ENCODE measurements around the gene DAGLA.
A peak's percentile ranks its signal among the peaks of the same experiment; 100 is the strongest.

Gene DAGLA

DNA sequence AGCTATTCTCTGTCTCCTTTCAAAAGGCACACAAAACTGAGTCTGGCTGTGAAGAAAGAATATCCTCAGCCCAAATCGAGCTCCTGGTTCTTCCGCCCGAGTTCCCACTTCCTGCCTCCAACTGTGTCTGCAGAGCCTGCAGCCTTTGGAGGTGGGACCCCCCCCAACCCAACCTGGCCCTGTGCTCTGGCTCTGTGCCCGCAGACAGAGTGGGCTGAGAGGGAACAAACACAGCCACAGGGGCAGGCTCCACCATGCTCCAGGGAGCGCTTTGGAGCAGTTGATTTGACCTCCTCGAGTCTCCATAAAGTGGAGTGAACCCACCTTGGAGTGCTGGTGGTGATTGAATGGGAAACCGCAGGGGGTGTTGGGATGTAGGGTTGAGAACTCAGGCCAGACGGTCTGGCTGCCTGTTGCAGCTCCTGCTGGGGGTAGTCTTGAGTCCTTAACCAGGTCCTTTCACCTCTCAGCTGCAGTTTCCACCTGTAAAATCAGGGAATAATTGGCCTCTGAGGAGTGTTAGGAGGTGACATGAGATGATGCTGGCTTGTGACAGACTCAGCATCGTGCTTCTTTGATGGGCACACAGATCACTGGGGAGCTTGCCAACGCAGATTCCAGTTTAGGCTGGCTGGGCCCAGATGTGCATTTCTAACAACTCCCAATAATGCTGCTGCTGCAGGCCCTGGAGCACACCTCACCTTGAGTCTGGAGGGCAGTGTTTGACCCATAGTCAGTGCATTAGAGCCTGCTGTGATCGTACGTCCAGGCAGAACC is 11.4 kb downstream of the DAGLA start:
- Histone ChIP-seq H3K79me1 (ENCODE audit: low read depth, low read length) (no peaks in the 10 kb centered on the region), H3K4ac (ENCODE audit: low read length) (no peak overlapping the region), H4K91ac (ENCODE audit: low read depth, low read length, poor library complexity) (no peak overlapping the region), H3K4me1 (ENCODE audit: control insufficient read depth in 2 of 2, insufficient read depth in 1 of 2, low read depth in 1 of 2, low read length in 2 of 2) (peaks cover 31 to 39% of the 10 kb centered on the region in 2 donors), H3K14ac (ENCODE audit: low read length) (no peak overlapping the region), H2BK5ac (ENCODE audit: low read length) (no peak overlapping the region), H3K27me3 (ENCODE audit: control insufficient read depth in 3 of 3, insufficient read depth in 3 of 3, low read depth in 1 of 3, low read length in 3 of 3) (no peaks in the 10 kb centered on the region), H3K27ac (replicated peaks; ENCODE audit: low read length) (no peak overlapping the region), H2AK5ac (ENCODE audit: low read depth, low read length) (peak overlapping the region; percentile 41), H2BK120ac (ENCODE audit: low read depth, low read length) (no peak overlapping the region), H3K18ac (ENCODE audit: low read length) (peak overlapping the region; percentile 54), H3K4me3 (ENCODE audit: low read length in 2 of 2) (no peak overlapping the region), H3K36me3 (replicated peaks in 1 of 2; ENCODE audit: control insufficient read depth in 2 of 2, insufficient read depth in 2 of 2, low read length in 2 of 2) (no peaks in the 10 kb centered on the region), H3K9ac (ENCODE audit: low read depth, low read length, poor library complexity) (peak overlapping the region; percentile 33), H3K4me2 (ENCODE audit: insufficient read depth, low read length, poor library complexity, severe bottlenecking) (no peak overlapping the region), H2BK12ac (ENCODE audit: low read length) (no peak overlapping the region), H3K9me3 (replicated peaks in 1 of 2; ENCODE audit: control insufficient read depth in 2 of 2, insufficient read depth in 1 of 2, low read depth in 1 of 2, low read length in 2 of 2) (no peaks in the 10 kb centered on the region), H2AFZ (ENCODE audit: low read length) (peak overlapping the region; percentile 72), H4K8ac (ENCODE audit: low read depth, low read length) (no peak overlapping the region), H2BK15ac (ENCODE audit: low read length) (no peak overlapping the region), H3K23ac (ENCODE audit: low read depth, low read length, poor library complexity) (peak overlapping the region; percentile 82)
- no peak for DNase-seq (ENCODE audit: low spot score)
- no CpG with 5 or more reads among the region's 12 CpGs for WGBS, 2 donors (ENCODE audit: extremely low coverage in 2 of 2, insufficient read length in 2 of 2, insufficient replicate concordance in 1 of 2)

- H2BK5ac ChIP-seq (ENCODE audit: low read length), result no peak overlapping the region
- peak overlapping the region; percentile 9 for H2BK120ac ChIP-seq (ENCODE audit: low read depth, low read length)
- H3K14ac ChIP-seq (ENCODE audit: low read length), result peak overlapping the region; percentile 67
- no peak overlapping the region for H4K91ac ChIP-seq (ENCODE audit: low read depth, low read length, poor library complexity)
- H2AK5ac ChIP-seq (ENCODE audit: low read depth, low read length), result no peak overlapping the region
- H3K9me3 ChIP-seq (replicated peaks in 1 of 2; ENCODE audit: control insufficient read depth in 2 of 2, insufficient read depth in 1 of 2, low read depth in 1 of 2, low read length in 2 of 2), result no peaks in the 10 kb centered on the region
- no peak for DNase-seq (ENCODE audit: low spot score)
- H3K9ac ChIP-seq (ENCODE audit: low read depth, low read length, poor library complexity), result no peak overlapping the region
- no peaks in the 10 kb centered on the region for H3K79me1 ChIP-seq (ENCODE audit: low read depth, low read length)
- no peak overlapping the region for H3K4me2 ChIP-seq (ENCODE audit: insufficient read depth, low read length, poor library complexity, severe bottlenecking)
- H3K4me3 ChIP-seq (ENCODE audit: low read length in 2 of 2), result no peak overlapping the region
- H2BK15ac ChIP-seq (ENCODE audit: low read length), result no peak overlapping the region
- H3K36me3 ChIP-seq (replicated peaks in 1 of 2; ENCODE audit: control insufficient read depth in 2 of 2, insufficient read depth in 2 of 2, low read length in 2 of 2), result no peaks in the 10 kb centered on the region
- no peak overlapping the region for H3K4ac ChIP-seq (ENCODE audit: low read length)
- peaks cover 27 to 37% of the 10 kb centered on the region in 2 donors for H3K4me1 ChIP-seq (ENCODE audit: control insufficient read depth in 2 of 2, insufficient read depth in 1 of 2, low read depth in 1 of 2, low read length in 2 of 2)
- no peak overlapping the region for H4K8ac ChIP-seq (ENCODE audit: low read depth, low read length)
- no peak overlapping the region for H3K27ac ChIP-seq (replicated peaks; ENCODE audit: low read length)
- peak overlapping the region; percentile 37 for H2AFZ ChIP-seq (ENCODE audit: low read length)
- no peaks in the 10 kb centered on the region for H3K27me3 ChIP-seq (ENCODE audit: control insufficient read depth in 3 of 3, insufficient read depth in 3 of 3, low read depth in 1 of 3, low read length in 3 of 3)
- peak overlapping the region; percentile 49 for H3K18ac ChIP-seq (ENCODE audit: low read length)
- no CpG with 5 or more reads among the region's 11 CpGs for WGBS, 2 donors (ENCODE audit: extremely low coverage in 2 of 2, insufficient read length in 2 of 2, insufficient replicate concordance in 1 of 2)
- peak overlapping the region; percentile 61 for H3K23ac ChIP-seq (ENCODE audit: low read depth, low read length, poor library complexity)
- no peak overlapping the region for H2BK12ac ChIP-seq (ENCODE audit: low read length)
Observed at GRCh38 chr11:61693922-61694601, 13.9 kb downstream of the DAGLA start.

- H3K27ac ChIP-seq (replicated peaks; ENCODE audit: low read length), result no peak overlapping the region
- H2BK5ac ChIP-seq (ENCODE audit: low read length), result no peak overlapping the region
Observed at GRCh38 chr11:61694602-61694939, 14.4 kb downstream of the DAGLA start.

DNA sequence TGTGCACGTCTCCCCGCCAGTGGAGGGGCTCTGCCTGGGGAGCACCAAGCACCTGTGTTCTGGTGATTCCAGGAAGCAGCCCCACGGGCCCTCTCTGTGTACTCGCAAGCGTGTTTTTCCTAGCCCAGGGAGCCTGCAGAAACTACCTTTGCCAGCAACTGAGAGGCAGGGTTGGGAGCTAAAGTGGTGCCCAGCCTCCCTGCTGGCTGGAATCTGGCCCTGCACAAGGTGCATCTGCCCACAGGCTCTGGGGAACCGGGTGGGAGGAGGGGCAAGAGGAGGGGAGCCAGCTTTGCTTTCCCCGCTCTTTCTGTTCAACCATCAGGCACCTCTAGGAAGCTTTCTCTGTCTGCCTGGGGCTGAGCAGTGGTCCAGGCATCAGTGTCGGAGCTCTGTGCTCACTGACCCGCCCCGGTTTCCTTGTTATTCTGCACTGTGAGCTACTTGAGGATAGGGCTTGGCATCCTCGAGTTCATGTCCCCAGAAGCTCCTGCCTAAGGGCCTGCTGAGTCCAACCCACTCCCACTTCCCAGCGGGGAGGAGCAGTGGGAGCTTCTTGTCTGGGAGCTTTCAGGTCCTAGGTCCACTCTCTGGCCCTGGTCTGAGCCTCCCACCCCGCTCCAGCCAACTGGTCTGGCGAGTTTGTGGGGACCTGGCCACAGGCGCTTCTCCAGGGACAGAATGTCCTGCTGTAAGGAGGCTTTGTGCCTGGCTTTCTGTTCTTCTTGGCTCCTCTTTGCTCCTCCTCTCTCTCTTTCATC is 14.9 kb downstream of the DAGLA start:
- H2BK15ac ChIP-seq (ENCODE audit: low read length), result no peak overlapping the region
- H2AFZ ChIP-seq (ENCODE audit: low read length), result peak overlapping the region; percentile 37
- peaks cover 27 to 37% of the 10 kb centered on the region in 2 donors for H3K4me1 ChIP-seq (ENCODE audit: control insufficient read depth in 2 of 2, insufficient read depth in 1 of 2, low read depth in 1 of 2, low read length in 2 of 2)
- H2BK5ac ChIP-seq (ENCODE audit: low read length), result no peak overlapping the region
- no peak overlapping the region for H3K4ac ChIP-seq (ENCODE audit: low read length)
- H4K8ac ChIP-seq (ENCODE audit: low read depth, low read length), result no peak overlapping the region
- no peak overlapping the region for H2BK120ac ChIP-seq (ENCODE audit: low read depth, low read length)
- no peak overlapping the region for H3K9ac ChIP-seq (ENCODE audit: low read depth, low read length, poor library complexity)
- no peaks in the 10 kb centered on the region for H3K27me3 ChIP-seq (ENCODE audit: control insufficient read depth in 3 of 3, insufficient read depth in 3 of 3, low read depth in 1 of 3, low read length in 3 of 3)
- no peaks in the 10 kb centered on the region for H3K79me1 ChIP-seq (ENCODE audit: low read depth, low read length)
- no peaks in the 10 kb centered on the region for H3K9me3 ChIP-seq (replicated peaks in 1 of 2; ENCODE audit: control insufficient read depth in 2 of 2, insufficient read depth in 1 of 2, low read depth in 1 of 2, low read length in 2 of 2)
- no peak overlapping the region for H3K27ac ChIP-seq (replicated peaks; ENCODE audit: low read length)
- no peak overlapping the region for H3K14ac ChIP-seq (ENCODE audit: low read length)
- WGBS, 2 donors (ENCODE audit: extremely low coverage in 2 of 2, insufficient read length in 2 of 2, insufficient replicate concordance in 1 of 2), result no CpG with 5 or more reads among the region's 15 CpGs
- no peak overlapping the region for H2AK5ac ChIP-seq (ENCODE audit: low read depth, low read length)
- H3K36me3 ChIP-seq (replicated peaks in 1 of 2; ENCODE audit: control insufficient read depth in 2 of 2, insufficient read depth in 2 of 2, low read length in 2 of 2), result no peaks in the 10 kb centered on the region
- DNase-seq (ENCODE audit: low spot score), result no peak
- peak overlapping the region; percentile 32 for H3K18ac ChIP-seq (ENCODE audit: low read length)
- H3K23ac ChIP-seq (ENCODE audit: low read depth, low read length, poor library complexity), result no peak overlapping the region
- no peak overlapping the region for H4K91ac ChIP-seq (ENCODE audit: low read depth, low read length, poor library complexity)
- no peak overlapping the region for H3K4me3 ChIP-seq (ENCODE audit: low read length in 2 of 2)
- no peak overlapping the region for H3K4me2 ChIP-seq (ENCODE audit: insufficient read depth, low read length, poor library complexity, severe bottlenecking)
- H2BK12ac ChIP-seq (ENCODE audit: low read length), result no peak overlapping the region

More at GRCh38 chr11:61694602-61694939, 14.4 kb downstream of the DAGLA start:
- no peak overlapping the region for H3K4me3 ChIP-seq (ENCODE audit: low read length in 2 of 2)
- DNase-seq (ENCODE audit: low spot score), result no peak
- H3K14ac ChIP-seq (ENCODE audit: low read length), result no peak overlapping the region
- no peak overlapping the region for H3K23ac ChIP-seq (ENCODE audit: low read depth, low read length, poor library complexity)
- H4K8ac ChIP-seq (ENCODE audit: low read depth, low read length), result no peak overlapping the region
- H2AFZ ChIP-seq (ENCODE audit: low read length), result peak overlapping the region; percentile 37
- no peaks in the 10 kb centered on the region for H3K9me3 ChIP-seq (replicated peaks in 1 of 2; ENCODE audit: control insufficient read depth in 2 of 2, insufficient read depth in 1 of 2, low read depth in 1 of 2, low read length in 2 of 2)
- H3K9ac ChIP-seq (ENCODE audit: low read depth, low read length, poor library complexity), result no peak overlapping the region
- WGBS, 2 donors (ENCODE audit: extremely low coverage in 2 of 2, insufficient read length in 2 of 2, insufficient replicate concordance in 1 of 2), result no CpG with 5 or more reads among the region's 7 CpGs
- no peaks in the 10 kb centered on the region for H3K36me3 ChIP-seq (replicated peaks in 1 of 2; ENCODE audit: control insufficient read depth in 2 of 2, insufficient read depth in 2 of 2, low read length in 2 of 2)
- H3K4me1 ChIP-seq (ENCODE audit: control insufficient read depth in 2 of 2, insufficient read depth in 1 of 2, low read depth in 1 of 2, low read length in 2 of 2), result peaks cover 27 to 37% of the 10 kb centered on the region in 2 donors
- no peak overlapping the region for H2BK120ac ChIP-seq (ENCODE audit: low read depth, low read length)
- H3K79me1 ChIP-seq (ENCODE audit: low read depth, low read length), result no peaks in the 10 kb centered on the region
- no peak overlapping the region for H2BK15ac ChIP-seq (ENCODE audit: low read length)
- no peak overlapping the region for H4K91ac ChIP-seq (ENCODE audit: low read depth, low read length, poor library complexity)
- H3K4ac ChIP-seq (ENCODE audit: low read length), result no peak overlapping the region
- peak overlapping the region; percentile 32 for H3K18ac ChIP-seq (ENCODE audit: low read length)
- H2AK5ac ChIP-seq (ENCODE audit: low read depth, low read length), result no peak overlapping the region
- no peak overlapping the region for H2BK12ac ChIP-seq (ENCODE audit: low read length)
- H3K4me2 ChIP-seq (ENCODE audit: insufficient read depth, low read length, poor library complexity, severe bottlenecking), result no peak overlapping the region
- H3K27me3 ChIP-seq (ENCODE audit: control insufficient read depth in 3 of 3, insufficient read depth in 3 of 3, low read depth in 1 of 3, low read length in 3 of 3), result no peaks in the 10 kb centered on the region

Measured in neuronal stem cell (in vitro differentiated cells).